Thyroid gland (tissue), 4 donors: ENCODE data around the gene PCSK2.

ENCODE experiments used
- CTCF ChIP-seq, 6 experiments: fragments of 200-600 bp in 3 of 6; fragments of 450-650 bp in 3 of 6; sonication (generic) in 3 of 6; IDR thresholded peaks; one replicate each; pipeline ENCODE4 v1.5.1; 2016 to 2019; ENCODE audit warnings: antibody characterized with exemption in 6 of 6, mild to moderate bottlenecking in 2 of 6, inconsistent platforms in 1 of 6, moderate library complexity in 1 of 6
- POLR2A ChIP-seq, 2 donors: fragments of 450-650 bp; IDR thresholded peaks; one replicate each; pipeline ENCODE4 v1.6.1; 2017; ENCODE audit warnings: antibody characterized with exemption in 2 of 2, mild to moderate bottlenecking in 2 of 2, moderate library complexity in 1 of 2

DNA sequence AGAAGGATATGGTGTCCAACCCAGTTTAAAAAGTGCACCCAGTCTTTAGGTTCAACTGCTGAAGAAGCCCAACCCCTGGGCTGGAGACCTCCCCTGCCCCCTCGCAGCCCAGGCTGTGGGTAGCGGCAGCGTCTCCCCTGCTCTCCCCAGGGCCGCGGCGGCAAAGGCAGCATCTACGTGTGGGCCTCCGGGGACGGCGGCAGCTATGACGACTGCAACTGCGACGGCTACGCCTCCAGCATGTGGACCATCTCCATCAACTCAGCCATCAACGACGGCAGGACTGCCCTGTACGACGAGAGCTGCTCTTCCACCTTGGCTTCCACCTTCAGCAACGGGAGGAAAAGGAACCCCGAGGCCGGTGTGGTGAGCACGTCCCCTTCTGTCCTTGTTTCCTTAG lies 226.8 kb downstream of the PCSK2 start:
- TF ChIP-seq CTCF (IDR thresholded peaks at IDR 0.05) (no peak), POLR2A (IDR thresholded peaks at IDR 0.05) (no peak)
